ENCODE data around the gene TBL1Y.

TBL1Y gene

DNA sequence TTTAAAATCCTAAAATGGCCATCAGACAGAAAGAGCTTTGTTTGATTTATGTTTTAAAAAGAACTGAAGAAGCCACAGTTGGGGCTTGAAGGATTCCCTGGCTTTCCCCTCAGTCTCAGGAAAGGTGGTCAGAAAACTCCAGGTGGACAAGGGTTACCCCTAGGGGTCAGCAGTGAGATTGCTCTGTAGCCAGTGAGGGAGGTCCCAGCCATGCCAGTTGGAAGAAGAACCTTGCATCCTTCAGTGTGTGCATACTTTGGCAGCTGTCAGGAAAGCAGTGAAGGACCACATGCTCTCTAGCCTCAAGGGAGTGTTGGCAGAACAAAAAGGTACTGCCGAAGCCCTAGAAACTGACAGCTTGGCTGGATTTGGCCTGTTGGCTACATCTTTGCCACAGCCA is 182.3 kb downstream of the TBL1Y start:
- no peaks in the 10 kb centered on the region for H4K20me1 ChIP-seq (ENCODE audit: insufficient read depth, low read length, poor library complexity, severe bottlenecking)
- H3K27me3 ChIP-seq (ENCODE audit: insufficient read depth, low read length, poor library complexity, severe bottlenecking) = no peaks in the 10 kb centered on the region

DNA sequence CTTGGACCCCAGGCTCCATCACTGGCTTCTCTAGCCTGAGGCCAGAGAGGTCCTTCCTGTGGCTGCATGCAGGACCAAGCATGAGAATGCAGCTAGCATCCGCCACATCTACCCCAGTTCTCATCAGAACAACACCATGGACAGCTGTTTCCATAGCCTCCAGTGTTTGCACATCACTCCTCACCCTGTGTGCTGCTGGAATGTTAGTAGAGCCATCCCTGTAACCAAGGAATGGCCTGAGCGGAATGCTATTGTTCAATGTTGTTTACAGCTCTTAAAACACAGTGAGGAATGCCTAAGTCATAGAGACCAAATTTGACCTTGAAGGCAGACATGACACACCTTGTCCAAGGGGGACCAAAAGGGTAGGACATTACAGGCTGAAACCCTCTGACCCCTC is 183.9 kb downstream of the TBL1Y start:
- H3K36me3 ChIP-seq (ENCODE audit: insufficient read depth, low read length) = no peaks in the 10 kb centered on the region
- H3K9me3 ChIP-seq (ENCODE audit: insufficient read depth, low read depth, low read length) = no peaks in the 10 kb centered on the region
- no peak overlapping the region for H3K9ac ChIP-seq (ENCODE audit: low read depth, low read length, poor library complexity, severe bottlenecking)

More for the DNA sequence above, 182.3 kb downstream of the TBL1Y start:
- no peaks in the 10 kb centered on the region for H3K9me2 ChIP-seq (replicated peaks; ENCODE audit: low read depth, low read length)
- H2AFZ ChIP-seq (ENCODE audit: low read length) = no peak overlapping the region
- H3K4me1 ChIP-seq (ENCODE audit: insufficient read depth, low read length, poor library complexity, severe bottlenecking) = no peaks in the 10 kb centered on the region
- H3F3A ChIP-seq (ENCODE audit: low read depth) = no peaks in the 10 kb centered on the region
- no peaks in the 10 kb centered on the region for H3K36me3 ChIP-seq (ENCODE audit: insufficient read depth, low read length)
- H3K9ac ChIP-seq (ENCODE audit: low read depth, low read length, poor library complexity, severe bottlenecking) = no peak overlapping the region
- TF ChIP-seq, protein P1, sequence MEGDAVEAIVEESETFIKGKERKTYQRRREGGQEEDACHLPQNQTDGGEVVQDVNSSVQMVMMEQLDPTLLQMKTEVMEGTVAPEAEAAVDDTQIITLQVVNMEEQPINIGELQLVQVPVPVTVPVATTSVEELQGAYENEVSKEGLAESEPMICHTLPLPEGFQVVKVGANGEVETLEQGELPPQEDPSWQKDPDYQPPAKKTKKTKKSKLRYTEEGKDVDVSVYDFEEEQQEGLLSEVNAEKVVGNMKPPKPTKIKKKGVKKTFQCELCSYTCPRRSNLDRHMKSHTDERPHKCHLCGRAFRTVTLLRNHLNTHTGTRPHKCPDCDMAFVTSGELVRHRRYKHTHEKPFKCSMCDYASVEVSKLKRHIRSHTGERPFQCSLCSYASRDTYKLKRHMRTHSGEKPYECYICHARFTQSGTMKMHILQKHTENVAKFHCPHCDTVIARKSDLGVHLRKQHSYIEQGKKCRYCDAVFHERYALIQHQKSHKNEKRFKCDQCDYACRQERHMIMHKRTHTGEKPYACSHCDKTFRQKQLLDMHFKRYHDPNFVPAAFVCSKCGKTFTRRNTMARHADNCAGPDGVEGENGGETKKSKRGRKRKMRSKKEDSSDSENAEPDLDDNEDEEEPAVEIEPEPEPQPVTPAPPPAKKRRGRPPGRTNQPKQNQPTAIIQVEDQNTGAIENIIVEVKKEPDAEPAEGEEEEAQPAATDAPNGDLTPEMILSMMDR (conservative IDR thresholded peaks at IDR 0.05; ENCODE audit: low read length) = no peak
- TF ChIP-seq EZH2phosphoT487 (IDR thresholded peaks at IDR 0.05; ENCODE audit: borderline replicate concordance) = no peak
- no peak overlapping the region for H3K4me2 ChIP-seq (ENCODE audit: low read depth, low read length, poor library complexity, severe bottlenecking)
- no peaks in the 10 kb centered on the region for H3K9me3 ChIP-seq (ENCODE audit: insufficient read depth, low read depth, low read length)
- no peak overlapping the region for H3K4me3 ChIP-seq (ENCODE audit: low read length, poor library complexity, severe bottlenecking)
- no peaks in the 10 kb centered on the region for H3K79me2 ChIP-seq (ENCODE audit: insufficient read depth, low read length)

DNA sequence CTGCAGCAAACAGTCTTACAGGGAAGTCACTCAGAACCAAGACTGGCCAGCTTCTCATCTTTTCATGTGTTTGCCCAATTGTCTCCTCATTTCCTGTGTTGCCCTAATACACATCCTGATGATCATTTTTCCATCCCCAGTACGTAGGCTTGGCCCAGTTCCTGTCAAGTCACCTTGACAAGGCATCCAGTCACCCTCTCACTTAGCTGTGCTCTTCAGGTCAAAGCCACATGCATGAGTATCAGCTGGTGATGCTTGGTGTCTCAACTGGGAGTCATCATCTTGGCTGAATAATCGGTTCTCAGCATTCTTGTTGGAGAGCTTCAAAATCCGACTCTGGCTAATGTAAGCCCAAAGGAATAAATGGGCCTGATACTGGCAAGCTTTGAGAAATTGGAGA is 186.5 kb downstream of the TBL1Y start:
- Histone ChIP-seq H3K36me3 (ENCODE audit: insufficient read depth, low read length) (no peaks in the 10 kb centered on the region), H3K79me2 (ENCODE audit: insufficient read depth, low read length) (no peaks in the 10 kb centered on the region), H3K9ac (ENCODE audit: low read depth, low read length, poor library complexity, severe bottlenecking) (no peak overlapping the region), H4K20me1 (ENCODE audit: insufficient read depth, low read length, poor library complexity, severe bottlenecking) (no peaks in the 10 kb centered on the region), H3F3A (ENCODE audit: low read depth) (no peaks in the 10 kb centered on the region), H3K9me2 (replicated peaks; ENCODE audit: low read depth, low read length) (no peaks in the 10 kb centered on the region), H3K9me3 (ENCODE audit: insufficient read depth, low read depth, low read length) (no peaks in the 10 kb centered on the region), H2AFZ (ENCODE audit: low read length) (no peak overlapping the region), H3K4me3 (ENCODE audit: low read length, poor library complexity, severe bottlenecking) (no peak overlapping the region), H3K4me2 (ENCODE audit: low read depth, low read length, poor library complexity, severe bottlenecking) (no peak overlapping the region), H3K4me1 (ENCODE audit: insufficient read depth, low read length, poor library complexity, severe bottlenecking) (no peaks in the 10 kb centered on the region), H3K27me3 (ENCODE audit: insufficient read depth, low read length, poor library complexity, severe bottlenecking) (no peaks in the 10 kb centered on the region)
- no peak for TF ChIP-seq EZH2phosphoT487 (IDR thresholded peaks at IDR 0.05; ENCODE audit: borderline replicate concordance)
- TF ChIP-seq, protein P1 (conservative IDR thresholded peaks at IDR 0.05; ENCODE audit: low read length) = no peak

More for the DNA sequence above, 183.9 kb downstream of the TBL1Y start:
- Histone ChIP-seq H3K4me3 (ENCODE audit: low read length, poor library complexity, severe bottlenecking) (no peak overlapping the region), H3K4me2 (ENCODE audit: low read depth, low read length, poor library complexity, severe bottlenecking) (no peak overlapping the region), H2AFZ (ENCODE audit: low read length) (no peak overlapping the region), H4K20me1 (ENCODE audit: insufficient read depth, low read length, poor library complexity, severe bottlenecking) (no peaks in the 10 kb centered on the region), H3K27me3 (ENCODE audit: insufficient read depth, low read length, poor library complexity, severe bottlenecking) (no peaks in the 10 kb centered on the region), H3K9me2 (replicated peaks; ENCODE audit: low read depth, low read length) (no peaks in the 10 kb centered on the region), H3K79me2 (ENCODE audit: insufficient read depth, low read length) (no peaks in the 10 kb centered on the region), H3K4me1 (ENCODE audit: insufficient read depth, low read length, poor library complexity, severe bottlenecking) (no peaks in the 10 kb centered on the region), H3F3A (ENCODE audit: low read depth) (no peaks in the 10 kb centered on the region)
- no peak for TF ChIP-seq EZH2phosphoT487 (IDR thresholded peaks at IDR 0.05; ENCODE audit: borderline replicate concordance)
- TF ChIP-seq, protein P1 (conservative IDR thresholded peaks at IDR 0.05; ENCODE audit: low read length) = no peak

Measured in Loucy (cell line).